H1 (cell line): ENCODE data around the gene TRPV2. TPM values are rescaled to one million over a fixed set of nuclear protein-coding genes. Genes with fewer than 3 reads are reported as not detected.

Source experiments
- CTCF ChIA-PET: fragments of 300-600 bp; sonication (Branson Sonifier 250); formaldehyde crosslinking; loops from one replicate; lab custom pipeline; 2021; ENCODE audit not compliant: partially characterized antibody; lab: Charles Lee
- POLR2A ChIA-PET: fragments of 300-600 bp; sonication (Branson Sonifier 250); formaldehyde crosslinking; loops from one replicate; lab custom pipeline; 2021; ENCODE audit warnings: inconsistent platforms; ENCODE audit not compliant: partially characterized antibody; lab: Charles Lee
- DNase-seq, 2 experiments: peaks; one replicate each; pipeline versions ENCODE4 v3.0.0 to v3.0.0-alpha.2; 2010 to 2022; ENCODE audit warnings: low spot score in 2 of 2, low read depth in 1 of 2, mixed read lengths in 1 of 2
- FAIRE-seq: peaks from 2 replicates; lab custom pipeline; 2011; peaks lifted over from hg19 to GRCh38; lab: Jason Lieb, UNC
- H2AFZ ChIP-seq: 2 replicates; pipeline ENCODE4 v1.8.1; 2012; ENCODE audit warnings: low read length, inconsistent platforms
- H2AK5ac ChIP-seq: 2 replicates; pipeline ENCODE4 v1.6.1; 2013; ENCODE audit warnings: low read depth, low read length
- H2BK120ac ChIP-seq: replicated peaks from 2 replicates; pipeline ENCODE3; 2013; ENCODE audit warnings: low read depth, low read length, inconsistent platforms
- H2BK12ac ChIP-seq: 2 replicates; pipeline ENCODE4 v1.6.1; 2013; ENCODE audit warnings: low read depth, low read length
- H2BK15ac ChIP-seq: 2 replicates; pipeline ENCODE4 v1.6.1; 2013; ENCODE audit warnings: low read length
- H2BK20ac ChIP-seq: 2 replicates; pipeline ENCODE4 v1.6.1; 2013; ENCODE audit warnings: low read length
- H2BK5ac ChIP-seq: 2 replicates; pipeline ENCODE4 v1.6.1; 2013; ENCODE audit warnings: low read depth, low read length
- H3K14ac ChIP-seq: 2 replicates; pipeline ENCODE4 v1.6.1; 2013; ENCODE audit warnings: inconsistent platforms; ENCODE audit not compliant: insufficient read length
- H3K18ac ChIP-seq: 2 replicates; pipeline ENCODE4 v1.6.1; 2013; ENCODE audit warnings: low read length; ENCODE audit errors: extremely low read depth
- H3K23ac ChIP-seq: 2 replicates; pipeline ENCODE4 v1.6.1; 2013; ENCODE audit warnings: inconsistent platforms; ENCODE audit not compliant: insufficient read length
- H3K23me2 ChIP-seq: 2 replicates; pipeline ENCODE4 v1.6.1; 2013; ENCODE audit warnings: low read depth, low read length
- H3K27ac ChIP-seq: 2 replicates; pipeline ENCODE4 v1.6.1; 2011; ENCODE audit warnings: low read depth, low read length, inconsistent platforms
- H3K27me3 ChIP-seq, 4 experiments: replicated peaks in 1 of 4; 1 replicate in 1 of 4; 2 replicates in 3 of 4; pipeline versions ENCODE4 v1.6.1 to v1.8.1; 2011 to 2013; ENCODE audit warnings: low read length in 3 of 4, mild to moderate bottlenecking in 3 of 4, inconsistent platforms in 2 of 4, mixed read lengths in 2 of 4, moderate library complexity in 1 of 4; ENCODE audit not compliant: control insufficient read depth in 3 of 4, insufficient read depth in 3 of 4; ENCODE audit errors: extremely low read depth in 1 of 4
- H3K36me3 ChIP-seq, 4 experiments: 2 replicates each; pipeline versions ENCODE4 v1.6.1 to v1.8.1; 2011 to 2013; ENCODE audit warnings: mild to moderate bottlenecking in 4 of 4, low read length in 3 of 4, moderate library complexity in 2 of 4, control low read depth in 1 of 4, inconsistent platforms in 1 of 4; ENCODE audit not compliant: insufficient read depth in 4 of 4, control insufficient read depth in 2 of 4
- H3K4ac ChIP-seq: replicated peaks from 2 replicates; pipeline ENCODE3; 2013; ENCODE audit warnings: low read length, low read depth, mixed read lengths, inconsistent platforms; ENCODE audit not compliant: insufficient read length
- H3K4me1 ChIP-seq, 4 experiments: replicated peaks in 1 of 4; 1 replicate in 1 of 4; 2 replicates in 3 of 4; pipeline versions ENCODE4 v1.6.1 to v1.8.1; 2011 to 2013; ENCODE audit warnings: low read length in 3 of 4, inconsistent platforms in 2 of 4, mixed read lengths in 1 of 4; ENCODE audit not compliant: insufficient read depth in 4 of 4, control insufficient read depth in 3 of 4
- H3K4me2 ChIP-seq, 2 experiments: 2 replicates each; pipeline versions ENCODE4 v1.6.1 to v1.8.1; 2011 to 2013; ENCODE audit warnings: low read depth in 2 of 2, low read length in 2 of 2, control low read depth in 1 of 2, inconsistent platforms in 1 of 2, mild to moderate bottlenecking in 1 of 2; ENCODE audit not compliant: insufficient read depth in 1 of 2
- H3K4me3 ChIP-seq, 4 experiments: fragments of 200-600, 300-600 bp in 1 of 4; sonication (generic), shearing (Covaris generic), sonication (Bioruptor Twin) in 1 of 4; 2 replicates each; pipeline versions ENCODE4 v1.5.1 to v1.8.1; 2011 to 2016; ENCODE audit warnings: low read length in 4 of 4, low read depth in 3 of 4, control low read depth in 2 of 4, inconsistent platforms in 2 of 4, mild to moderate bottlenecking in 2 of 4, mixed read lengths in 1 of 4, moderate library complexity in 1 of 4; ENCODE audit not compliant: insufficient read depth in 2 of 4; ENCODE audit errors: extremely low read depth in 1 of 4
- H3K56ac ChIP-seq: replicated peaks from 2 replicates; pipeline ENCODE3; 2013; ENCODE audit warnings: low read depth, mild to moderate bottlenecking, mixed read lengths, low read length, inconsistent platforms; ENCODE audit not compliant: insufficient read length
- H3K79me1 ChIP-seq: 2 replicates; pipeline ENCODE4 v1.6.1; 2013; ENCODE audit warnings: low read depth, low read length, control low read depth
- H3K79me2 ChIP-seq, 2 experiments: 2 replicates each; pipeline versions ENCODE4 v1.6.1 to v1.8.1; 2012 to 2013; ENCODE audit warnings: low read length in 2 of 2, mild to moderate bottlenecking in 2 of 2, inconsistent platforms in 1 of 2; ENCODE audit not compliant: insufficient read depth in 2 of 2, control insufficient read depth in 1 of 2
- H3K9ac ChIP-seq, 4 experiments: replicated peaks in 1 of 4; 1 replicate in 1 of 4; 2 replicates in 3 of 4; pipeline versions ENCODE4 v1.6.1 to v1.8.1; 2011 to 2013; ENCODE audit warnings: low read depth in 3 of 4, low read length in 3 of 4, control low read depth in 2 of 4, mild to moderate bottlenecking in 2 of 4, moderate library complexity in 2 of 4, inconsistent platforms in 1 of 4; ENCODE audit errors: extremely low read depth in 1 of 4
- H3K9me3 ChIP-seq, 2 experiments: 2 replicates each; pipeline versions ENCODE4 v1.6.1 to v1.8.1; 2012 to 2013; ENCODE audit warnings: mild to moderate bottlenecking in 2 of 2, moderate library complexity in 2 of 2, control low read depth in 1 of 2, inconsistent platforms in 1 of 2, low read depth in 1 of 2, low read length in 1 of 2, mixed read lengths in 1 of 2; ENCODE audit not compliant: insufficient read depth in 2 of 2
- H4K20me1 ChIP-seq, 2 experiments: replicated peaks in 1 of 2; 2 replicates each; pipeline versions ENCODE3 to v1.8.1; 2011 to 2013; ENCODE audit warnings: inconsistent platforms in 2 of 2, low read length in 2 of 2, mild to moderate bottlenecking in 1 of 2; ENCODE audit not compliant: insufficient read depth in 2 of 2, control insufficient read depth in 1 of 2
- H4K5ac ChIP-seq: 2 replicates; pipeline ENCODE4 v1.6.1; 2013; ENCODE audit warnings: low read length, low read depth, mixed read lengths, inconsistent platforms; ENCODE audit not compliant: insufficient read length
- H4K8ac ChIP-seq: 2 replicates; pipeline ENCODE4 v1.8.0; 2013; ENCODE audit warnings: mild to moderate bottlenecking, moderate library complexity, low read length, inconsistent platforms; ENCODE audit not compliant: insufficient read depth; ENCODE audit errors: extremely low read depth
- H4K91ac ChIP-seq: replicated peaks from 2 replicates; pipeline ENCODE3; 2013; ENCODE audit warnings: low read length, mixed read lengths, inconsistent platforms; ENCODE audit not compliant: insufficient read length
- CTCF ChIP-seq, 3 experiments: IDR thresholded peaks; 1 replicate in 2 of 3; 2 replicates in 1 of 3; pipeline versions ENCODE4 v1.5.1 to v1.6.1; 2011; ENCODE audit warnings: low read length in 3 of 3, mild to moderate bottlenecking in 3 of 3, inconsistent platforms in 2 of 3, low read depth in 1 of 3, moderate library complexity in 1 of 3; ENCODE audit not compliant: insufficient read depth in 1 of 3; ENCODE audit errors: control extremely low read depth in 1 of 3
- RAD21 ChIP-seq, 2 experiments: IDR thresholded peaks in 1 of 2; conservative IDR thresholded peaks in 1 of 2; 2 replicates each; pipeline ENCODE4 v1.6.1; 2011; ENCODE audit warnings: low read depth in 2 of 2, low read length in 2 of 2, improper control_type of control experiment in 1 of 2, inconsistent platforms in 1 of 2, mild to moderate bottlenecking in 1 of 2, moderate library complexity in 1 of 2
- SUZ12 ChIP-seq: fragments of 200-600 bp; sonication (generic); IDR thresholded peaks from 2 replicates; pipeline ENCODE4 v1.6.1; 2012; ENCODE audit warnings: mild to moderate bottlenecking, inconsistent platforms, low read length, moderate library complexity, mixed read lengths
- WGBS, 2 experiments: shearing (Covaris generic) in 1 of 2; methylation state at CpG; one replicate each; pipeline versions ENCODE4 v1.1.6 to v1.1.7; 2013 to 2015; ENCODE audit warnings: low lambda C conversion rate in 2 of 2, mixed read lengths in 2 of 2, inconsistent platforms in 1 of 2, low coverage in 1 of 2, missing lambda C conversion rate in 1 of 2; ENCODE audit not compliant: insufficient replicate concordance in 2 of 2, insufficient coverage in 1 of 2, insufficient read length in 1 of 2; ENCODE audit errors: extremely low coverage in 1 of 2, missing lambda C conversion rate in 1 of 2; 5-methylcytosine and 5-hydroxymethylcytosine counted together
- long read RNA-seq, 2 experiments: library from RNA in 1 of 2; library from capped mRNA in 1 of 2; stranded (forward); transcript quantifications; one replicate each; pipeline ENCODE4 v2.0.0, GENCODE V29; 2021; ENCODE audit warnings: inconsistent platforms in 1 of 2
- polyA minus RNA-seq, 3 experiments: library from RNA; depleted of rRNA, polyadenylated mRNA; stranded (reverse); fragments of >200 nt; gene quantifications; 1 replicate in 2 of 3; 2 replicates in 1 of 3; pipeline ENCODE4 v1.2.3, GENCODE V29; 2011
- polyA plus RNA-seq, 7 experiments: library from polyadenylated mRNA; depleted of rRNA in 3 of 7; stranded (reverse) in 5 of 7; unstranded in 2 of 7; fragments of >200 nt in 5 of 7; fragments of 200-250 nt in 2 of 7; gene quantifications; 1 replicate in 5 of 7; 2 replicates in 1 of 7; 4 replicates in 1 of 7; pipeline versions ENCODE4 v1.2.1 to v1.2.3, GENCODE V29; 2011 to 2013; ENCODE audit warnings: missing spikeins in 2 of 7, mixed read lengths in 2 of 7
- total RNA-seq: library from RNA; stranded (reverse); fragmentation: NEBNext Ultra II Directional; extraction: Animal tissue kit (Norgen Biotek cat#: 25700); gene quantifications from 2 replicates; pipeline ENCODE4 v1.2.1, GENCODE V29; 2021

TRPV2 gene
- total RNA-seq (1.6 and 2.1 TPM in 2 replicates), polyA plus RNA-seq (2011; rRNA removed) (1.7 and 1.8 TPM in 2 replicates), polyA minus RNA-seq (2011; rRNA and poly(A)+ RNA removed) (2.0 and 2.6 TPM in 2 replicates)
- polyA plus RNA-seq (2011; cell fraction: cytosol; rRNA removed) = 2.5 TPM
- 4.0 TPM for polyA plus RNA-seq (2011; cell fraction: nucleus; rRNA removed)
- 0.87 to 3.4 TPM (median 2.7 TPM) in 4 replicates for polyA plus RNA-seq (2012, experiment 1 of 2)
- polyA plus RNA-seq (2012, experiment 2 of 2) = 1.2 TPM
- polyA plus RNA-seq (2013, experiment 1 of 2) = 3.7 TPM
- 3.3 TPM for polyA plus RNA-seq (2013, experiment 2 of 2)
- 2.1 TPM for polyA minus RNA-seq (2011; cell fraction: cytosol; rRNA and poly(A)+ RNA removed)
- 1.1 TPM for polyA minus RNA-seq (2011; cell fraction: nucleus; rRNA and poly(A)+ RNA removed)
- long read RNA-seq, experiment 1 = 0 reads
- long read RNA-seq, experiment 2, partial matches to known transcripts = 0 of 1 reads
- long read RNA-seq, experiment 2, other reads (novel, unspliced or antisense) = 1 of 1 reads

GRCh38 chr17:16415031-16415924 is at the start of gene TRPV2:
TSS of gene TRPV2 (plus strand) at chr17:16415571. CDS start at chr17:16417669, 2,098 bp downstream.
- Histone ChIP-seq H3K23me2 (no peaks in the 10 kb centered on the region), H3K23ac (no peak within 1 kb of the TSS), H3K27ac (no peak within 1 kb of the TSS), H3K14ac (no peak within 1 kb of the TSS), H3K36me3 (no peaks in the 10 kb centered on the region), H2BK20ac (no peak within 1 kb of the TSS), H3K9me3 (no peaks in the 10 kb centered on the region), H4K5ac (no peak within 1 kb of the TSS), H3K9ac (no peak within 1 kb of the TSS), H3K79me1 (no peaks in the 10 kb centered on the region), H2BK15ac (0 out of 2 replicates have a peak within 1 kb of the TSS, but pooled peaks have one; percentile 88), H4K91ac (peak within 1 kb of the TSS; percentile 52), H2BK120ac (no peak within 1 kb of the TSS), H2AFZ (no peak within 1 kb of the TSS), H3K56ac (no peak within 1 kb of the TSS), H3K4ac (no peak within 1 kb of the TSS), H2BK5ac (peak within 1 kb of the TSS; percentile 27; the same call in 1 of the 2 replicates), H3K4me1 (peaks cover 0 to 12% (median 5%) of the 10 kb centered on the region in 4 experiments; a peak in 6 of 7 replicates), H2BK12ac (0 out of 2 replicates have a peak within 1 kb of the TSS, but pooled peaks have one; percentile 27), H4K8ac (no peak within 1 kb of the TSS), H4K20me1 (no peaks in the 10 kb centered on the region), H3K27me3 (no peaks in the 10 kb centered on the region), H3K18ac (peak within 1 kb of the TSS; percentile 60), H2AK5ac (no peak within 1 kb of the TSS), H3K79me2 (no peaks in the 10 kb centered on the region), H3K4me3 (no peak within 1 kb of the TSS), H3K4me2 (no peak within 1 kb of the TSS; a peak in 2 of 4 replicates)
- WGBS, 2 experiments = 82% methylated on average over 19 of the region's 21 CpGs; no CpG with 5 or more reads in 1 of the 2 experiments
- peak; percentile 81 to 84 (median 82) for TF ChIP-seq CTCF (IDR thresholded peaks at IDR 0.05; ENCODE audit: control extremely low read depth in 1 of 3, insufficient read depth in 1 of 3, low read depth in 1 of 3, low read length in 3 of 3)
- TF ChIP-seq RAD21 (IDR thresholded peaks at IDR 0.05 in 1 of 2, conservative IDR thresholded peaks at IDR 0.05 in 1 of 2; ENCODE audit: low read depth in 2 of 2, low read length in 2 of 2) = peak; percentile 68 to 75
- TF ChIP-seq SUZ12 = no peak
- FAIRE-seq (no peak), DNase-seq (peak in 1 of 2 experiments; percentile 73)
- ChIA-PET CTCF (interaction anchor here (0.7 to 6.2 kb wide), 20 partner anchors 12 to 369 kb away, joined by 3 to 53 read pairs (median 4); no protein-coding TSS in a partner anchor), POLR2A (interaction anchor here (0.6 to 9.2 kb wide), 8 partner anchors 13 to 337 kb away, joined by 3 to 78 read pairs (median 5); partner anchors contain the start of gene UBB)
